ENCODE measurements around the gene SIPA1L3. TPM values are rescaled to one million over a fixed set of nuclear protein-coding genes. Genes with fewer than 3 reads are reported as not detected.

SIPA1L3 gene
- total and polyA plus RNA-seq, 2 of the 13 experiments (the other 11 are each of a cell fraction or from before 2014, with no cell fraction given) = 5.5 to 7.7 TPM

DNA sequence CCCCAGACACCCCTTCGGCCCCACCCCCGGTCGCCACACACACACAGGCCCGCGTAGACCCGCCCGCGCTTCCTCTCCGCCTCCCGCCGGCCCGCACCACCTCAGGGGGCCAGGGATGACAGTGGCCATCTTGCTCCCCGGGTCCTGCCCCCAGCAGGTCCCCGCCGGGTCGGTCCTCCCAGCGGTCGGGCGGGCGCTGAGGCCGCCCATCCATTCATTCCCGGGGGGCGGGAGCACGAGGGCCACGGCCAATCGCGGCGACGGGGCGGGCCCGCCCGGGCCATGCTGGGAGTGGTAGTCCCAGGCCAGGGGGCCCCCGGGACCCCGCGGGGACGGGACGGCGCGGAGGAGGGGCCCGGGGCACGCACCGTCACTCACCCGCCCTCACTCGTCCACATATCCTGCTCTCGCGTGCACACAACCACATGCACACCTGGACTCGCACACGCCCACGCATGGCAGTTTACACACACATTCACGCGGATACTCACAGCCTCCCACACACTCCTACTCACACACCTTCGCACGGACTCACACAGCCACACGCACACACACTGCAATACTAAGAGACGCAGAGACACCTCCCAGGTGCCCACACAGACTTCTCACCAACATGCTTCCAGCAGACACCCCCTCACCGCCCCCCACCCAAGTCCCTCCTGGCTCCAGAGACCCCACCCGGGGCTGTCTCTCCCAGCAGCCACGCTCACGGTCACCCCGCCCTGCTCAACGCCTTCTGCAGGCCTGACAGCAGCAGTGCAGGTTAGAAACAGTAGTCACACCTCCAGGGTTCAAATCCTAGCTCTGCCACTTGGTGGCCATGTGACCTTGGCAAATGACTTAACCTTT lies 317.2 kb downstream of the SIPA1L3 start, which contains the start of gene DPF1 (continued):
- TF ChIP-seq, protein P1, sequence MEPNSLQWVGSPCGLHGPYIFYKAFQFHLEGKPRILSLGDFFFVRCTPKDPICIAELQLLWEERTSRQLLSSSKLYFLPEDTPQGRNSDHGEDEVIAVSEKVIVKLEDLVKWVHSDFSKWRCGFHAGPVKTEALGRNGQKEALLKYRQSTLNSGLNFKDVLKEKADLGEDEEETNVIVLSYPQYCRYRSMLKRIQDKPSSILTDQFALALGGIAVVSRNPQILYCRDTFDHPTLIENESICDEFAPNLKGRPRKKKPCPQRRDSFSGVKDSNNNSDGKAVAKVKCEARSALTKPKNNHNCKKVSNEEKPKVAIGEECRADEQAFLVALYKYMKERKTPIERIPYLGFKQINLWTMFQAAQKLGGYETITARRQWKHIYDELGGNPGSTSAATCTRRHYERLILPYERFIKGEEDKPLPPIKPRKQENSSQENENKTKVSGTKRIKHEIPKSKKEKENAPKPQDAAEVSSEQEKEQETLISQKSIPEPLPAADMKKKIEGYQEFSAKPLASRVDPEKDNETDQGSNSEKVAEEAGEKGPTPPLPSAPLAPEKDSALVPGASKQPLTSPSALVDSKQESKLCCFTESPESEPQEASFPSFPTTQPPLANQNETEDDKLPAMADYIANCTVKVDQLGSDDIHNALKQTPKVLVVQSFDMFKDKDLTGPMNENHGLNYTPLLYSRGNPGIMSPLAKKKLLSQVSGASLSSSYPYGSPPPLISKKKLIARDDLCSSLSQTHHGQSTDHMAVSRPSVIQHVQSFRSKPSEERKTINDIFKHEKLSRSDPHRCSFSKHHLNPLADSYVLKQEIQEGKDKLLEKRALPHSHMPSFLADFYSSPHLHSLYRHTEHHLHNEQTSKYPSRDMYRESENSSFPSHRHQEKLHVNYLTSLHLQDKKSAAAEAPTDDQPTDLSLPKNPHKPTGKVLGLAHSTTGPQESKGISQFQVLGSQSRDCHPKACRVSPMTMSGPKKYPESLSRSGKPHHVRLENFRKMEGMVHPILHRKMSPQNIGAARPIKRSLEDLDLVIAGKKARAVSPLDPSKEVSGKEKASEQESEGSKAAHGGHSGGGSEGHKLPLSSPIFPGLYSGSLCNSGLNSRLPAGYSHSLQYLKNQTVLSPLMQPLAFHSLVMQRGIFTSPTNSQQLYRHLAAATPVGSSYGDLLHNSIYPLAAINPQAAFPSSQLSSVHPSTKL (CRISPR knock-in tag; IDR thresholded peaks at IDR 0.05) = peak; percentile 26; the same call in 1 of the 2 replicates
- 0 out of 2 replicates have a peak, but pooled peaks have one; percentile 34 for TF ChIP-seq MTF2 (CRISPR knock-in tag; IDR thresholded peaks at IDR 0.05; ENCODE audit: borderline replicate concordance)
- TF ChIP-seq, protein P2, sequence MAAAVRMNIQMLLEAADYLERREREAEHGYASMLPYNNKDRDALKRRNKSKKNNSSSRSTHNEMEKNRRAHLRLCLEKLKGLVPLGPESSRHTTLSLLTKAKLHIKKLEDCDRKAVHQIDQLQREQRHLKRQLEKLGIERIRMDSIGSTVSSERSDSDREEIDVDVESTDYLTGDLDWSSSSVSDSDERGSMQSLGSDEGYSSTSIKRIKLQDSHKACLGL (CRISPR knock-in tag; IDR thresholded peaks at IDR 0.05) = 0 out of 2 replicates have a peak, but pooled peaks have one; percentile 27
- TF ChIP-seq ZNF317 (CRISPR knock-in tag; IDR thresholded peaks at IDR 0.05) = 0 out of 2 replicates have a peak, but pooled peaks have one; percentile 23
- TF ChIP-seq, protein P3, sequence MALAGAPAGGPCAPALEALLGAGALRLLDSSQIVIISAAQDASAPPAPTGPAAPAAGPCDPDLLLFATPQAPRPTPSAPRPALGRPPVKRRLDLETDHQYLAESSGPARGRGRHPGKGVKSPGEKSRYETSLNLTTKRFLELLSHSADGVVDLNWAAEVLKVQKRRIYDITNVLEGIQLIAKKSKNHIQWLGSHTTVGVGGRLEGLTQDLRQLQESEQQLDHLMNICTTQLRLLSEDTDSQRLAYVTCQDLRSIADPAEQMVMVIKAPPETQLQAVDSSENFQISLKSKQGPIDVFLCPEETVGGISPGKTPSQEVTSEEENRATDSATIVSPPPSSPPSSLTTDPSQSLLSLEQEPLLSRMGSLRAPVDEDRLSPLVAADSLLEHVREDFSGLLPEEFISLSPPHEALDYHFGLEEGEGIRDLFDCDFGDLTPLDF (CRISPR knock-in tag; IDR thresholded peaks at IDR 0.05) = peak; percentile 13; the same call in 1 of the 2 replicates
- TF ChIP-seq CAMTA2 (CRISPR knock-in tag; IDR thresholded peaks at IDR 0.05; ENCODE audit: borderline replicate concordance) = no peak
- TF ChIP-seq HOXA3 (CRISPR knock-in tag; IDR thresholded peaks at IDR 0.05) = peak; percentile 36; the same call in 1 of the 2 replicates
- TF ChIP-seq SP1 (IDR thresholded peaks at IDR 0.05) = no peak
- TF ChIP-seq SP1 (CRISPR knock-in tag; IDR thresholded peaks at IDR 0.05) = peak; percentile 98
- TF ChIP-seq ZFX (CRISPR knock-in tag; IDR thresholded peaks at IDR 0.05; ENCODE audit: low read depth) = peak; percentile 50; the same call in 1 of the 2 replicates
- TF ChIP-seq, protein P4, sequence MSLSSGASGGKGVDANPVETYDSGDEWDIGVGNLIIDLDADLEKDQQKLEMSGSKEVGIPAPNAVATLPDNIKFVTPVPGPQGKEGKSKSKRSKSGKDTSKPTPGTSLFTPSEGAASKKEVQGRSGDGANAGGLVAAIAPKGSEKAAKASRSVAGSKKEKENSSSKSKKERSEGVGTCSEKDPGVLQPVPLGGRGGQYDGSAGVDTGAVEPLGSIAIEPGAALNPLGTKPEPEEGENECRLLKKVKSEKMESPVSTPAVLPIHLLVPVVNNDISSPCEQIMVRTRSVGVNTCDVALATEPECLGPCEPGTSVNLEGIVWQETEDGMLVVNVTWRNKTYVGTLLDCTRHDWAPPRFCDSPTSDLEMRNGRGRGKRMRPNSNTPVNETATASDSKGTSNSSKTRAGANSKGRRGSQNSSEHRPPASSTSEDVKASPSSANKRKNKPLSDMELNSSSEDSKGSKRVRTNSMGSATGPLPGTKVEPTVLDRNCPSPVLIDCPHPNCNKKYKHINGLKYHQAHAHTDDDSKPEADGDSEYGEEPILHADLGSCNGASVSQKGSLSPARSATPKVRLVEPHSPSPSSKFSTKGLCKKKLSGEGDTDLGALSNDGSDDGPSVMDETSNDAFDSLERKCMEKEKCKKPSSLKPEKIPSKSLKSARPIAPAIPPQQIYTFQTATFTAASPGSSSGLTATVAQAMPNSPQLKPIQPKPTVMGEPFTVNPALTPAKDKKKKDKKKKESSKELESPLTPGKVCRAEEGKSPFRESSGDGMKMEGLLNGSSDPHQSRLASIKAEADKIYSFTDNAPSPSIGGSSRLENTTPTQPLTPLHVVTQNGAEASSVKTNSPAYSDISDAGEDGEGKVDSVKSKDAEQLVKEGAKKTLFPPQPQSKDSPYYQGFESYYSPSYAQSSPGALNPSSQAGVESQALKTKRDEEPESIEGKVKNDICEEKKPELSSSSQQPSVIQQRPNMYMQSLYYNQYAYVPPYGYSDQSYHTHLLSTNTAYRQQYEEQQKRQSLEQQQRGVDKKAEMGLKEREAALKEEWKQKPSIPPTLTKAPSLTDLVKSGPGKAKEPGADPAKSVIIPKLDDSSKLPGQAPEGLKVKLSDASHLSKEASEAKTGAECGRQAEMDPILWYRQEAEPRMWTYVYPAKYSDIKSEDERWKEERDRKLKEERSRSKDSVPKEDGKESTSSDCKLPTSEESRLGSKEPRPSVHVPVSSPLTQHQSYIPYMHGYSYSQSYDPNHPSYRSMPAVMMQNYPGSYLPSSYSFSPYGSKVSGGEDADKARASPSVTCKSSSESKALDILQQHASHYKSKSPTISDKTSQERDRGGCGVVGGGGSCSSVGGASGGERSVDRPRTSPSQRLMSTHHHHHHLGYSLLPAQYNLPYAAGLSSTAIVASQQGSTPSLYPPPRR (CRISPR knock-in tag; IDR thresholded peaks at IDR 0.05; ENCODE audit: borderline replicate concordance) = no peak
- 0 out of 2 replicates have a peak, but pooled peaks have one; percentile 14 for TF ChIP-seq ZNF331 (CRISPR knock-in tag; IDR thresholded peaks at IDR 0.05)
- no peak for TF ChIP-seq TSC22D2 (CRISPR knock-in tag; IDR thresholded peaks at IDR 0.05; ENCODE audit: borderline replicate concordance)
- 0 out of 2 replicates have a peak, but pooled peaks have one; percentile 28 for TF ChIP-seq ARNT2 (CRISPR knock-in tag; IDR thresholded peaks at IDR 0.05; ENCODE audit: low read depth)
- TF ChIP-seq TEAD3 (CRISPR knock-in tag; optimal IDR thresholded peaks at IDR 0.05; ENCODE audit: borderline replicate concordance) = peak; percentile 44
- TF ChIP-seq, protein P5, sequence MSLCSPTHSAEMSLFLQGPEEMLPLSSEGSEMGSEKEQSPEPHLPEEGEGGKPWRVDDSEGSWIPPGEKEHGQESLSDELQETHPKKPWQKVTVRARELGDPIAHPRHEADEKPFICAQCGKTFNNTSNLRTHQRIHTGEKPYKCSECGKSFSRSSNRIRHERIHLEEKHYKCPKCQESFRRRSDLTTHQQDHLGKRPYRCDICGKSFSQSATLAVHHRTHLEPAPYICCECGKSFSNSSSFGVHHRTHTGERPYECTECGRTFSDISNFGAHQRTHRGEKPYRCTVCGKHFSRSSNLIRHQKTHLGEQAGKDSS (CRISPR knock-in tag; IDR thresholded peaks at IDR 0.05; ENCODE audit: borderline replicate concordance, low read depth) = peak; percentile 30; the same call in 1 of the 2 replicates
